Measurements from ENCODE around the gene KANSL1.
"Not testable (repeated sequence)": the region's sequence is repeated elsewhere in the genome, so short reads cannot be mapped to it uniquely, and the experiment has no call there.

Gene KANSL1

GRCh38 chr17:46191322-46192188, 1.7 kb downstream of the KANSL1 start:
- peak; percentile 37 for DNase-seq

GRCh38 chr17:46190763-46191162, 2.5 kb downstream of the KANSL1 start:
- no peak for DNase-seq

- not testable (repeated sequence) for DNase-seq
These were observed 6.4 kb downstream of the KANSL1 start for GRCh38 chr17:46186827-46187235.

GRCh38 chr17:46184696-46185095, 8.5 kb downstream of the KANSL1 start:
- no peak for DNase-seq

- DNase-seq = not testable (repeated sequence)
These were observed 9.8 kb downstream of the KANSL1 start for GRCh38 chr17:46183383-46183782.

GRCh38 chr17:46182961-46183360, 10.3 kb downstream of the KANSL1 start:
- no peak for DNase-seq

GRCh38 chr17:46181940-46182339, 11.3 kb downstream of the KANSL1 start:
- no peak for DNase-seq

GRCh38 chr17:46181316-46181715, 11.9 kb downstream of the KANSL1 start:
- not testable (repeated sequence) for DNase-seq

GRCh38 chr17:46180892-46181274, 12.3 kb downstream of the KANSL1 start:
- DNase-seq = no peak

GRCh38 chr17:46180185-46180891, 12.9 kb downstream of the KANSL1 start:
- not testable (repeated sequence) for DNase-seq

- DNase-seq = no peak
These were observed 13.7 kb downstream of the KANSL1 start for GRCh38 chr17:46179375-46179999.

- DNase-seq = no peak
These were observed 14.5 kb downstream of the KANSL1 start for GRCh38 chr17:46178550-46179214.

- DNase-seq = no peak
These were observed 16.3 kb downstream of the KANSL1 start for GRCh38 chr17:46176975-46177374.

- DNase-seq = no peak
These were observed 17.3 kb downstream of the KANSL1 start for GRCh38 chr17:46175891-46176290.

GRCh38 chr17:46173153-46173552, 20.1 kb downstream of the KANSL1 start:
- no peak for DNase-seq

- no peak for DNase-seq
These were observed 21.3 kb downstream of the KANSL1 start for GRCh38 chr17:46171939-46172338.

GRCh38 chr17:46170639-46171429, 22.4 kb downstream of the KANSL1 start:
- DNase-seq = no peak

- DNase-seq = no peak
These were observed 23.2 kb downstream of the KANSL1 start for GRCh38 chr17:46169913-46170638.

GRCh38 chr17:46167826-46168569, 25.2 kb downstream of the KANSL1 start:
- DNase-seq = no peak

GRCh38 chr17:46167267-46167666, 26.0 kb downstream of the KANSL1 start:
- DNase-seq = no peak
